ENCODE results near the gene PLK3.

Gene PLK3

GRCh38 chr1:44847845-44848244 is 47.7 kb downstream of the PLK3 start:
- no peak for TF ChIP-seq CTCF (IDR thresholded peaks at IDR 0.05)
- TF ChIP-seq ZFX (IDR thresholded peaks at IDR 0.05; ENCODE audit: borderline replicate concordance): no peak
- H3K27ac ChIP-seq: no peak overlapping the region

GRCh38 chr1:44848456-44849181 is 48.4 kb downstream of the PLK3 start:
- H3K27ac ChIP-seq: no peak overlapping the region
- TF ChIP-seq ZFX (IDR thresholded peaks at IDR 0.05; ENCODE audit: borderline replicate concordance) (no peak), CTCF (IDR thresholded peaks at IDR 0.05) (no peak)

- no peak overlapping the region for H3K27ac ChIP-seq
- no peak for TF ChIP-seq CTCF (IDR thresholded peaks at IDR 0.05)
- TF ChIP-seq ZFX (IDR thresholded peaks at IDR 0.05; ENCODE audit: borderline replicate concordance): no peak
Measured at GRCh38 chr1:44849575-44850132, 49.5 kb downstream of the PLK3 start.

- no peak for TF ChIP-seq ZFX (IDR thresholded peaks at IDR 0.05; ENCODE audit: borderline replicate concordance)
- no peak overlapping the region for H3K27ac ChIP-seq
Measured at GRCh38 chr1:44851308-44851707, 51.1 kb downstream of the PLK3 start.

GRCh38 chr1:44853201-44853600 is 53.0 kb downstream of the PLK3 start:
- H3K27ac ChIP-seq: no peak overlapping the region
- no peak for TF ChIP-seq CTCF (IDR thresholded peaks at IDR 0.05)

GRCh38 chr1:44854970-44855369 is 54.8 kb downstream of the PLK3 start:
- TF ChIP-seq CTCF (IDR thresholded peaks at IDR 0.05): no peak
- no peak for TF ChIP-seq ZFX (IDR thresholded peaks at IDR 0.05; ENCODE audit: borderline replicate concordance)

More at GRCh38 chr1:44854970-44855369, 54.8 kb downstream of the PLK3 start:
- no peak overlapping the region for H3K27ac ChIP-seq
